GF-D8 (cell line): Measurements from ENCODE around the gene HDAC5.
"Not testable (repeated sequence)": the region's sequence is repeated elsewhere in the genome, so short reads cannot be mapped to it uniquely, and the experiment has no call there.

Experiments used
- DNase-seq: peaks from one replicate; lab custom pipeline; 2025; lab: John Stamatoyannopoulos, UW

HDAC5 gene

DNA sequence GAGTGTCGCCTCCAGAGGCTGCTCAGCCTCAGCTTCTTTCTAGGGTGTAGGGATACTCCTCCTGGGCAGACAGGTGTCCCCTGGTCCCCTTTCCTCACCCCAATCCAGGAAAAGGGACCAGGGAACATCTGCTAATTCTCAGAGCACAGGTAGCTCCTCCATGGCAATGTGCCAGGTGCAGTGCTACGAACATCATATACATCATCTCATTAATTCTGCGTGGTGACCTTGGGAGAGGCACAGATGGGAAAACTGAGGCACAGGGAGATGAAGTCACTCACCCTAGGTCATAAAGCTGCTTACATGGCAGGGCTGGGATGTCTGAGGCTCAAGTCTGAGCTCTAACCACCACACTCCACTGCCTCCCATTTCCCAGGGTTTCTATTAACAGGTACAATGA lies 11.7 kb downstream of the HDAC5 start:
- DNase-seq: no peak

DNA sequence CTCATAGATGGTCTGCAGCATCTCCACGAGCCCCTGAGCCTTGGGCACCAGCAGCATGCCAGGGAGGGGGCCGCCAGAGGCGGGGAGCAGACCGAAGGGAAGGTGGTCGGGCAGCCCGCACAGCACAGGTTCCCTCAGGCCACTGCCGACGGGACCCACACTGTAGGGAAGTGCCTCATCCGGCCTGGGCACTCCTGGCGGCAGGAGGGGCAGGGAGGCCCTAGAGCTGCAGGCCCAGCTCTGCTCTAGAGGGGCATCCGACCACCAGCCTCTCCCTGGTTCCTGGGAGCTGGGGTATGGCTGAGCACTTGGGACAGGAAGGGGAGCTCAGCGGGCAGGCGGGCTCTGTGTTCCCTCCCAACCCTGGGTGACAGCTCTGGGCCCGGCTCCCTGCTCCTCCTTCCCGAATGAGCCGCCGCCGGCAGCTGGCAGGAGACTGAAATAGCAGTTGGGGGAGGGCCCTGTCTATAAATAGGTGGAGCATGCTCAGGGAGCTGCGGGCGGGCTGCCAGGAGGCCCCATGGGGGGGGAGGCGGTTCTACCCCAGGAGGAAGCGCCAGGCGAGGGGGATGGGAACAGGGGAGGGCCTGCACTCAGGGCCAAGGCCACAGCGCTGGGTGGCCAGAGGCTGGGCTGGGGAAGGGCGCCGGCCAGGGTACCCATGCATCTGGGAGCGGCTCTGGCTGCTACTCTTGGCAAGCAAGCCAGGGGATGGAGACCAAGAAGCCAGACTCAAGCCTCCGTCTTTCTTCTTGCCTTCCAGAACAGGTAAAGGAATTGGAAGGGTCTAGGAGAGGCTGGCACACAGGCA lies 12.4 kb downstream of the HDAC5 start:
- DNase-seq: peak; percentile 89

DNA sequence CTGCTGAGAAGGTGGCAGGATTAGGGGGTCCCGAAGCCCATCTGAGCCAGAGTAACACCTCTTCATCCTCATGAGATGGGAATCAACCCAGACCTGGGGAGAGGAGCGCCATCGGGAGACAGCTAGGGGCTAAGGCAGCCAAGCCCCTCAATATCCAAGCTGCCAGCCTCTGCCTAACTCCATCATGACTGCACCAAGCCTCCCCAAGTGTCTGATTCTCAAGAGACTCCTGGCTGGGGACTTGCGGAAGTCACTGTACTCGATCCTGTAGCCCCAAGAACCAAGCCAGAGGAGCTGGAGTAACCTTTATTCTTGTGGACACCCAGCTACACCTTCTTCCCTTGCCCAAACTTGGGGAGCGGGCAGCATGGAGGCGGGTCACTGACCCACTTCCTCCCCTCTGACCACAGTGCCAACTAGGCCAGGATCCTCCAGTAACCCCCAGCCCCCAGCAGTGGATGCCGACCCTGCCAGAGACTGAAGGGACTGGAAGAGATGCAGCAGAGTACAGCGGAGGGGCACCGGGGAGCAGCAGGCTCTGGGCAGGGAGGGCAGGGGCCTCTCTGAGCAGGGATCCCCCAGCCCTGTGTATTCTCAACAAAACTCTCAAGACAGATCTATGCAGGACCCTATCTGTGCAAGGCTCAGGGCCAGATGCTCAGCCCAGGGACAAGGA lies 13.3 kb downstream of the HDAC5 start:
- DNase-seq: no peak

DNA sequence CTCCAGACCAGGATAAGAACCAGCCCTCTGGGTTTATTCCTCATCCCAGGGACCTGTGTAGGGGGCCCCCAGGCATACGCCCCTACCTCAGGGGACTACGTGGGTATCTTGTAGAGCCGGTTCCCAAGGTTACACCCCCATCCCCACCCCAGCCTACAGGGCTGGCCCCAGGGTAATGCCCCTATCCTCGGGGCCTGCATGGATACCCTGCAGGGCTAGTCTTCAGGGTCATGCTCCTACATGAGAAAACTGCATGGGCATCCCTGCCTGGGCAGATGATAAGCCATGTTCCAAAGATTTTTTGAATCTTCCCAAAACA lies 14.2 kb downstream of the HDAC5 start:
- DNase-seq: no peak

DNA sequence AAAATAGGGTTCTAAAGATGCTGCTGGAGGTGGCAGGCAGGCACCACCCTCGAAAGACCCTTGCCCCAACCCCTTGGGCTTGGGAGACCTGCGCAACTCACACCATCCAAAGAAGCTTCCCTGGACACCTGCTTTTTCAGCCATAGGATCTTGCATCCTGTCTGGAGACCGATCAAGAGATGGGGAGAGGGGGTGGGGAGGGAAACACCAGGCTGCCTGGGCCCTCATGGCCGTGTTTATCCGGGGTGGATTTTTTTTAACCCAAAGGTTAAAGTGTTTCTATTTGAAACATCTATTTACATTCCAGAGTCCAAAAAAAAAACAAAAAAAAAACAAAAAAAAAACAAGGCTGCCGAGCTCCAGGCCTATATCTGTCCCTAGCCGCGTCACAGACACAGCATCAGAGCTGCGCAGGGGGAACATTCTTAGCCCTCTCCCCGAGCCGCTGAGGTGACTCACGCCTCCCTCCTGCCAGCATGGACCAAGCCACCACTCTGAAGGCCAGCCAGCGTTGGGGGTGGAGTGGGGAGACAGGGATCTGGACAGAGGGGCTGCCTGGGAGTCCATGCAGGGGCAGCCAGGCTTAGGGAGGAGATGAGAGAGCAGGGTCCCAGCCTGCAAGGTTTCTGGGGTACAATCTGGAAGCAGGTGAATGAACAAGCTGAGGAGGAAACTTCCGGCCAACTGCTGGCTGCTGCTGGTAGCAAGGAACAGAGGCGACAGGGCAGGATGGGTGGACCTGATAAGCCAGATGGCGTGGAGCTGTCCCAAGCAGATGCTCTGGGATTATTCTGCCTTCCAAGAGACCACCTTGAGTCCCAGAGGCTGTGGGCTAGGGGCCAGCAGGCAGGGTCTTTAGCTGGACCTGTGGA lies 14.8 kb downstream of the HDAC5 start:
- DNase-seq: no peak

DNA sequence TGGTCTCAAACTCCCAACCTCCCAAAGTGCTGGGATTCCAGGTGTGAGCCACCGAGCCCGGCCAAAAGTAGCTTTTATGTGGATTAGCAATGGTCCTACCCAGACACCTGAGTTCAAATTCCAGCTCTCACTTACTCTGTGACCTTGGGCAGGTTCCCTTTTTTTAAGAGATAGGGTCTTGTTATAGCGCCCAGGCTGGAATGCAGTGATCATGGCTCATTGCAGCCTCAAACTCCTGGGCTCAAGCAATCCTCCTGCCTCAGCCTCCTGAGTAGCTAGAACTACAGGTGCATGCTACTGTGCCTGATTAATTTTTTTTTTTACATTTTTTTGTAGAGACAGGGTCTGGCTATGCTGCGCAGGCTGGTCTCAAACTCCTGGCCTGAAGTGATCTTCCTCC lies 16.6 kb downstream of the HDAC5 start:
- no peak for DNase-seq

DNA sequence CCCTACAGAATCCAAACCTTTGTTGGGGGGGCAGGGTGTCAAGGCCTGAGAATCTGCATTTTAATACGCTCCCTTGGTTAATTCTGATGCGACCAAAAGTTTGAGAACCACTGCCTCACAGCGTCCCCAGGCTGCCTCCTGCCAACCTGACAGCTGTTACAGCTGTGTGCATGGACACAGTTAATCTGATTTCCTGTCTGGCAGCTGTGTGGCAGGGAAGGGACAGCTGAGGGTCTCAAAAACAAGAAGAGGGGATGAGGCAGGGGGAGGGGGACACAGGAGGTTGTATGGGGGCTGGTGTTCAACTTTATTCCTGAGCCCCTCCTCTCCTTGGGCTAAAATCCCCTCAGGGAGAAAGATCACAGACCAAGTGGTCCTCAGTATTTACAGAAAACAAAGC lies 17.5 kb downstream of the HDAC5 start:
- DNase-seq: no peak

DNA sequence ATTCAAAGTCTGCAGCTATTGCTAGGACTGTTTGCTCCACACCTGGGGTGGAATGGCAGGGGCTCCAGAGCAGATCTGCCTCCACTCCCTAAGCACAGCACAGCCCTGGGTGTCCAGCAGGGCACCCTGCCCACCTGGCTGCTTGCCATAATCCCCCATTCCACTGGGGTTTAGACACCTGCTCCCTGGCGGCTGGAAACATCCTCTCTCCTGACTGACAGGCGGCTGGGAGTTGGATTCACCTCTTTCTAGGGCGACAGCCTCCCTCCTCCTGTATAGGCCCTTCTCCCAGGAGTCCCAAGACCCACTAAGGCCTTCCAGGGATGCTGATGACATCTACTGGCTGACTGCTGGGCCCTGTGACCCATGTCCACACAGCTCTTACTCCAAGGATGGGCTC lies 18.0 kb downstream of the HDAC5 start:
- DNase-seq: no peak

DNA sequence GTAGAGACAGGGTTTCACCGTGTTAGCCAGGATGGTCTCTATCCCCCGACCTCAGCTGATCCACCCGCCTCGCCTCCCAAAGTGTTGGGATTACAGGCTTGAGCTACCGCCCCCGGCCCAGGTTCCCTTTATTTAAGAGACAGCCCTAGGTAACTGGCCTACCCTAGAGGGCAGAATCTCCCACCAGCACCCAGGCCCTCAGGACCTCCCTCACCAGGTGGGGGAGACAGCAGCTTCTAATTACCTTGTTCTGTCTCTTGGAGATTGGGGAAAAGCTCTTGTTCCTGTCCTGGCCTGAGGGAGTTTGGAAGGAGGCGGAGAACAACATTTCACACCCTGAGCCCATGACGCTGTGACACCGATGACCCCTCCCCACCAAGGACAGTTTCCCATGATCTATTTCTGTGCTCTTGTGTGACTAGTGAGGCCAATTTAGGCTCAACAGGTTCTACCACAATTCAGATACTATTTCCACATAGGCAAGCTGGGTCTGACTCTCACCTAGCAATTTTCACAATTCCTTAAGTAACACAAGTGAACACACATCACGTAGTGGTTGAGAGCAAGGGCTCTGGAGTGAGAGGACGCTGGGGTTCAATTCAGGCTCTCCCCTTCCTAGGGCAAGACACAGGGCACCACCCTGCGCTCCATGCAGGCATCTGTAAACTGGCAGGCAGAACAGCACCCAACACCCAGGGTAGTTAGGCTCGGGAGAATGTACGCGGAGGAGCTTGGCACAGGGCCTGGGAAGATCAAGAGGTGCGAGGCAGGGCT lies 20.4 kb downstream of the HDAC5 start:
- no peak for DNase-seq

DNA sequence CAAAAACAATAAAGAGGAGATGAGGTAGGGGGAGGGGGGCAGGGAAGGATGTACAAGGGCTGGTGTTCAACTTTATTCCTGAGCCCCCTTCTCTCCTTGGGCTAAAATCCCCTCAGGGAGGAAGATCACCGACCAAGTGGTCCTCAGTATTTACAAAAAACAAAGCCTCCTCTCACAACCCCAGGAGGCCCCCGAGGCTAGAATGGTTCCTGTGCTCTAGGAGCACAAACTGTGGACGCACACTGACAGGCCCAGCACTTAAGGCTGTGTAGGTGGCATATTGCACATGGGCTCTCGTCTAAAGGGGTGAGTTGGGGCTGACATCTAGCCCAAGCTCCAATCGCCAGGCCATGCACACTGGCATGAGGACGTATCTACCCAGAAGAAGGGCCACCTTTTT lies 21.6 kb downstream of the HDAC5 start:
- DNase-seq: not testable (repeated sequence)

DNA sequence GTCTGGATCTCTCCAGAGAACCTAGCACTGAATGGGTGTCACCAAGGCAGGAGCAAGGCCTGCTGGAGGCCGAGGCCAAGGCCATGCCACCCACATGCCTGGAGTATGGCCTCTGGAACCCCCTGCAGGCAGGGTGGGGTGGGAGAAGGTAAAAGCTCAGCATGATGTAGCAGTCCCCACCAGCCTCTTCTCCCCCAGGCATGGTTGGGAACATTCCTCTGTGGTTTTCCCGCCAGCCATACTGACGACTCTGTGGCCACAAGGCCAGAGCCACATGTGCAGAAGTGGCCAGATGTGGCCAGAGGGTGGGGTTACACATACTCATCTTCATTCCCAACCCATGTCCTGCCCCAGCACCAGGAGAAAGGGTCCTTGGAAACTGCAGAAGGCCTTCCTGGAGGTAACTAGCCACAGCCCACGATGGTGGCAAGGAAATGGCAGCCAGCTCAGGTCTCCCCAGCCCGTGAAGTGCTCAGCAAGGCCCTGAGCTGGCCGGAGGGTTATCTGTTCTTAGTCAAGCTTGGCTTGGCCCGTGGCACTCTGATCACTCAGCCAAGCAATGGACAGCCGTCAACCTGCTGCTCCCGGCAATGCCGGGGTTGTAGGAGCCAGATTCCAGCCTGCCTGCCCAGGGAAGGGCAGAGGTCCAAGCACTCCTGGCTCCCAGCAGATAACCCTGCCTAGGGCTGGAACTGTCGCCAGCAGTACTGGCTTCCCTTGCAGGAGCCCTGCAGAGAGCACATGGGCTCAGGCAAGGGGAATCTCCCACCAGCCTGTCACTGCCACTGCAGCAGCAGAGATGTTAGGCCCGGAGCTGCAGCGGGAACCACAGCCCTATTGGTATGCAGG lies 26.1 kb downstream of the HDAC5 start:
- no peak for DNase-seq

DNA sequence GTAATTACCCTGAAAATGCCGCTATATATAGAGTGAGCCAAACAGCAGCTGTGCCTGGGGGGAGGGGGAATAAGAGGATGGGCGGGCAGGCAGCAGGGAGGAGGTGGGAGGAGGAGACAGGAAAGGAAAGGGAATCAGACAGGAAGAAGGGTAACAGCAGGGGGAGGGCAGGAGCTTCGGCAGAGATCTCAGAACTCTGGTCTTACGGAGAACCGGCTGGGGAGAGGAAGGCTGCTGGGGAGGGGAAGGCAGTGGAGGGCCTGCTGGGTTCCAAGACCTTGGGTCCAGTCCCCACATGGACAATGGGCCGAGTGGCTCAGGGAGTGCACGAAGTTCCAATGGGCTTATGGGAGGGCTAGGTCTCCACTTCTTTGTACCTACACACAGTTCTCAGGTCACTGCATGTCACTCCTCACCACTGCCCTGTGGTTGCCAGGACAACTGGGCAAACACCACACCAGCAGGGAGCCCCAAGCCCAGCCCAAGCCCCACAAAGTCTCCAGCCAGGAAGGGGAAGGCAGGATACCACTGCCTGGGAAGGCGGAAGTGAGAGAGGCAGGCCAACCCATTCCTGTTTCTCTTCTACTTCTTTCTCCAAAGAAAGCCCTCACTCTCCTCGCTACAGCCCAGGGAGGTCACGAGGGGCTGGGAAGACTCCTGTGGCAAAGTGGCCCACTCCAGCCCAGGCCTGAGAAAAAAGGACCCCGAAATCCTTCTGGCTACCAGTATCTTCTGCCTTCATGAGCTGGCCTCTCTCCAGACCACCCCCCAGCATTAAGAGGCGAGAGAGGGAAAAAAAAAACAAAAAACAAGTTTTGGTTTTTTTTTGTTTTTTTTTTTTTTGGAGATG lies 27.6 kb downstream of the HDAC5 start:
- peak; percentile 86 for DNase-seq

DNA sequence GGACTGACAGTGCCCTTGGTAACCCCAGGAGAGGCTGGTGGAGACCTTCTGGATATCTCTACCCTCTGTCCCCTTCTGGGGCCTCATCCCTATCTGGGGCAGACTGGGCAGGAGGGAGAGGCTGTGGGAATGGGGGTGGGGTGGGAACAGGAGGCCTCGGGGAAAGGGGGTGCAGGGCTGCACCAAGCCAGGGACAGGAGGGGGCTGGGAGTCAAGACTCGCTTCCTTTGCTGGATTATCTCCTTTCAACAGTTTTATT lies 28.1 kb downstream of the HDAC5 start:
- no peak for DNase-seq

DNA sequence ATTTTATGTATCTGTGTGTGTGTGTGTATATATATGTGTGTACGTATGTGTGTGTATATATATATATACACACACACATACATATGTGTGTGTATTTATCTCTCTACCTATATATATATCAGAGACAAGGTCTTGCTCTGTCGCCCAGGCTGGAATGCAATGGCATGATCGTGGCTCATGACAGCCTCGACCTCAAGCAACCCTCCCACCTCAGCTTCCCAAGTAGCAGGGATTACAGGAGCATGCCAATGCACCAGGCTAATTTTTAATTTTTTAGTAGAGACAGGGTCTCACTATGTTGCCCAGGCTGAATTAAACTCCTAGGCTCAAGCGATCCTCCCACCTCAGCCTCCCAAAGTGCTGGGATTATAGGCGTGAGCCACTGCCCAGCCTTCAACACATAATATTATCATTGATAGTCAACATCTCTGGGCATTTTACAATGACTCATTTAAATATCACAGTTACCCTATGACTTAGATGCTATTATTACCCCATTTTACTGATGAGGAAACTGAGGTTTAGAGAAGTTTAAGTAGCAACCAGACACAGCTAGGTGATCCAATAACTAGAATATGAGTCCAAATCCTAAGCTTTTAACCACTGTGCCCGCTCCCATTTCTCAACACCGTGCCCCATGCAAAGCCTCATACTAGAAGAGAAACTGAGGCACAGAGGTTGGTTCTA lies 28.6 kb downstream of the HDAC5 start:
- no peak for DNase-seq

DNA sequence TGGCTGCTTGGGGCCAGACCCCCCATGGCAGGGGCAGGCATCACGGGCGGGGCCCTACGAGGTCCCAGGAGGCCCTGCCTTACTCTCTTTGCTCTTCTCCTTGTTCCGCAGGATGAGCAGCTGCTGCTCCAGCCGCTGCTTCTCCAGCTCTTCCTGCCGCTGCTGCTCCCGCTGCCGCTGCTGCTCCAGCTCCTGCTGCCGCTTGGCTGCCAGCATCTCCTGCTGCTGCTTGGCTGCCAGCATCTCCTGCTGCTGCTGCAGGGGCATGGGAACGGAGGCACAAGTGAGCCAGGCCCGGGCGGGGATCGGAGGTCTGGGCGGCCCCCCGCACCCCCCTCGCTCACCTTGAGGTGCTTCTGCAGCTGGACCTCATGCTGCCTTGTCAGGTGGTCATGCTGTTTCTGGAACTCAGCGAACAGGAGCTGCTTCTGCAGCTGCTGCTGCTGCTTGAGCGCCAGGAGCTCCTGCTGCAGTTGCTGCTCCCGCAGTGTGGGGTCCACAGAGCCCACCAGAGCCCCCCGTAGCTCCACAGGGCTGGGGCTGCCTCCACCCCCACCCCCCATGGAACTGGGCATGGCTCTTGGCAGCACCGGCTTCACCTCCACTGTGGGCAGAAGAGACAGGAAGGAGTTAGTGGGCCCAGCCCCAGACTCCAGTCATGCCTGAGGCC lies 30.1 kb downstream of the HDAC5 start:
- no peak for DNase-seq

DNA sequence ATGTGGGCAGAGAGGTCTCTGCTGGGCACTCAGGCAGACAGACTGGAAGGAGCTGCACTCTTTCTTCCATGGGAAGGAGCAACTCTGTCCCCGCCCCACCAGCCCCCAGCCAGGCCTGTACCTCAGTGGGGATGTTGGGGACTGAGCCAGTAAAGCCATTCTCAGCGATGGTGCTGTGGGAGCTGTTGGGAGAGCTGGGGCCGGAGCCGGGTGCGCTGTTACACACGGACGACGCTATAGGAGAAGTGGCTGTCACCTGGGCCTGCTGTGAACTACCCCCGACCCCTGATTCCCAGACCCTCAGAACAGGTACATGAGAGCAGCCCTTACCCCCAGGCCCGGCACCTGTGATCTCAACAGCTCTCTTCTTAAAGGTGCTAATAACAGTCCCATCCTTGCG lies 31.4 kb downstream of the HDAC5 start:
- DNase-seq: no peak

DNA sequence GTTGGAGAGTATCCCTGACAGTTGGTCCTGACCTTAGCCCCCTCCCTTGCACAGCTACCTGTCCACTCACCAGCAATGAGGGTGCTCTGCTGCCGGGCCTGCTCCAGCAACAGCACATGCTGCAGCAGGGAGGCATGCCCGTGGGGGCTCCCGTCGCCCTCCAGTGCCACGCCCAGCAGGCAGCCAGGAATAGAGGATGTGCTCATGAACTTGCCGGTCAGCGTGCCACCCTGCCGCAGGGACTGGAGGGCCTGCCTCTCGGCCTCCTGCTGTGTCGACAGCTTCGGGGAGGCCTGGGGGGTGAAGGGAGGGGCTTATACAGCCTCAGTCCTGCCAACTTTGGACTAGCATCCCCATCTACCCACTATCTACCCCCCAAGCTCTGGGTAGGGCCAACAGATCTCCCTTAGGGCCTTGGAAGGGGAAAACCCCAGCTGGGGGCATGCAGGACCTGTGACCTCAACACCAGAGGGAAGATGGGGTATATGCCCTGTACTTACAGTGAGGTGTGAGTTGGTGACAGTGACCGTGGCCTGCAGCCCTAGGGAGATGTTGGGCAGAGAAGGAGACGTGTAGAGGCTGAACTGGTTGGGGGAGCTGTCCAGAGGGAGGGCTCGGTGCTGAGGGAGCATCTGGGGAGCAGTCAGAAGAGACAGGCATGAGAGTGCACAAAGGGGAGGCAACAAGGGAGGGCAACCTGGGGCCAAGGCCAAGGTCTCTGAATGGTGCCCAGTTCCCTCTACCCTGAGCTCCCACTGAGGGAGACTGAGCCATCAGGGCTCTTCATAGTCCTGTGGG lies 32.0 kb downstream of the HDAC5 start:
- no peak for DNase-seq

DNA sequence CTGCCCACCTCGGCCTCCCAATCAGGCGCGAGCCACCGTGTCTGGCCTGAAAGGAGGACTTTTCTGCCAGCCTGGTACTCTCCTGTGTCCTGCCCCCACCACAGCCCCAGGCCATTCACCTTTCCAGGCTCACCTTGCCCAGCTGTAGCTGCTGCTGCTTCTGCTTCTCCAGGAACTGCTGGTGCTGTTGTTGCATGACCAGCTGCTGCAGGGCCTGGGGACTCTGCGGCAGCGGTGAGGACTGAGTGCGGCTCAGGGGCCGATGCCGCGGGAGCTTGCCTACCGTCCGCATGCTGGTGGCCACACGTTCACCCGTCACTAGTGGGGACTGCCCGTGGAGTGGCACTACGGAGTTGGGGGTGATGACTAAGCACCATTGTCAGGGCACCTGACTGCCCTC lies 35.2 kb downstream of the HDAC5 start:
- DNase-seq: no peak

DNA sequence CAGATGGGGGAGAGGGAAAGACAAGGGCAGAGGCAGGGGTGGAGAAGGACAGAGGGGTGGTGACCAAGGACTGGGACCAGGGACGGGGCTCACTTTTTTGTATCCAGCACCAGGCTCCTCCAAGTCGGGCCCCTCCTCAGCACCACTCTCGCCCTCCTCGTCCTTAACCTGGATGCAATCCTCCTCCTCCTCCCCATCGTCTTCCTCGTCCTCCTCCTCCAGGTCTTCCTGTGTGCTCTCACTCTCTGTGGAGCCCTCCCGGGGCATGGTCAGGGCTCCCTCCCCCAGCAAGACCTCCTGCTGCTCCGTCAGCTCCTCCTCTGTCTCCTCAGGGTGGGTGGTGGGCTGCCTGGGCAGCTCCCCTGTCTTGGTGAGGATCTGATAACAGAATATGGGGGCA lies 36.1 kb downstream of the HDAC5 start:
- DNase-seq: no peak
